Measurements from ENCODE around the gene LCTL. TPM values are rescaled to one million over a fixed set of nuclear protein-coding genes. Genes with fewer than 3 reads are reported as not detected.

LCTL gene
- total RNA-seq, 1 experiment from 2014 or later, result not detected

GRCh38 chr15:66567897-66568296, 2.1 kb upstream of the LCTL start:
- Mint-ChIP-seq H3K27ac (ENCODE audit: low read depth, unreplicated experiment) (no peak overlapping the region), H3K4me1 (ENCODE audit: insufficient read depth, unreplicated experiment) (peaks cover 12% of the 10 kb centered on the region), H3K4me3 (ENCODE audit: unreplicated experiment) (no peak overlapping the region), H3K27me3 (ENCODE audit: insufficient read depth, unreplicated experiment) (no peaks in the 10 kb centered on the region), H3K36me3 (ENCODE audit: insufficient read depth, unreplicated experiment) (no peaks in the 10 kb centered on the region), H3K9me3 (ENCODE audit: unreplicated experiment) (no peaks in the 10 kb centered on the region)
- intact Hi-C loops (cut with micrococcal nuclease), result loop anchor here (2.0 kb wide), 1 partner anchor 63 kb away; the partner anchor contains the start of genes RPL4 and ZWILCH
- DNase-seq (ENCODE audit: unreplicated experiment), result no peak
- ChIA-PET CTCF (interaction anchor here (0.6 to 3.2 kb wide), 9 partner anchors 8 to 1824 kb away, joined by 3 to 15 read pairs (median 3); no protein-coding TSS in a partner anchor), POLR2A (no interaction called here)
- no TSS peak for BruUV-seq (replicated peaks)
- TF ChIP-seq, protein P1, sequence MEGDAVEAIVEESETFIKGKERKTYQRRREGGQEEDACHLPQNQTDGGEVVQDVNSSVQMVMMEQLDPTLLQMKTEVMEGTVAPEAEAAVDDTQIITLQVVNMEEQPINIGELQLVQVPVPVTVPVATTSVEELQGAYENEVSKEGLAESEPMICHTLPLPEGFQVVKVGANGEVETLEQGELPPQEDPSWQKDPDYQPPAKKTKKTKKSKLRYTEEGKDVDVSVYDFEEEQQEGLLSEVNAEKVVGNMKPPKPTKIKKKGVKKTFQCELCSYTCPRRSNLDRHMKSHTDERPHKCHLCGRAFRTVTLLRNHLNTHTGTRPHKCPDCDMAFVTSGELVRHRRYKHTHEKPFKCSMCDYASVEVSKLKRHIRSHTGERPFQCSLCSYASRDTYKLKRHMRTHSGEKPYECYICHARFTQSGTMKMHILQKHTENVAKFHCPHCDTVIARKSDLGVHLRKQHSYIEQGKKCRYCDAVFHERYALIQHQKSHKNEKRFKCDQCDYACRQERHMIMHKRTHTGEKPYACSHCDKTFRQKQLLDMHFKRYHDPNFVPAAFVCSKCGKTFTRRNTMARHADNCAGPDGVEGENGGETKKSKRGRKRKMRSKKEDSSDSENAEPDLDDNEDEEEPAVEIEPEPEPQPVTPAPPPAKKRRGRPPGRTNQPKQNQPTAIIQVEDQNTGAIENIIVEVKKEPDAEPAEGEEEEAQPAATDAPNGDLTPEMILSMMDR (IDR thresholded peaks at IDR 0.05; ENCODE audit: unreplicated experiment), result no peak

DNA sequence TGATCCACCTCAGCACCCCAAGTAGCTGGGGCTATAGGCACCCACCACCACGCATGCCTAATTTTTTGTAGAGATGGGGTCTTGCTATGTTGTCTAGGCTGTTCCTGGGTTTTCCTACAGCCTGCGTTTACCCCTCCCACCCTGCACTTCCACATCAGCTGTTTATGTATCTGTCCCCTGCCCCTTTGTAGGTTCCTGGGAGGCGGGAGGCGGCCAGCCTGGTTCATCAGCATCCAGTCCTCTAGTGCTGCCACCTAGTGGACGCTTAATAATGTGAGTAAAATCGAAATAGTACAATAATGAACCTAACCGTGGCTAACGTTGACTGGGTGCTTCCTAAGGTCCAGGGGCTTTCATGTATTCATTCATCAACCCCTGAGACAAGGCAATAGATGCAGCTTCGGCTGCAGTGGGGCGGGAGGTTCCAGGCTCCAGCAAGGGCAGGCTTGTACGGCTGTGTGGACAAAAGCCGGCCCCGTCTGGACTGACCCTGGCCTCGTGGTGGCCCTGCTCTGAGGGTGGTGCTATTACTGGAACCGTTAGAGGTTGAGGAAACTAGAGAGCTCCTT, 1.2 kb upstream of the LCTL start:
- Mint-ChIP-seq H3K27me3 (ENCODE audit: insufficient read depth, unreplicated experiment) (no peaks in the 10 kb centered on the region), H3K9me3 (ENCODE audit: unreplicated experiment) (no peaks in the 10 kb centered on the region), H3K4me3 (ENCODE audit: unreplicated experiment) (no peak overlapping the region), H3K36me3 (ENCODE audit: insufficient read depth, unreplicated experiment) (no peaks in the 10 kb centered on the region), H3K27ac (ENCODE audit: low read depth, unreplicated experiment) (no peak overlapping the region), H3K4me1 (ENCODE audit: insufficient read depth, unreplicated experiment) (peaks cover 12% of the 10 kb centered on the region)
- BruUV-seq (replicated peaks), result no TSS peak
- ChIA-PET POLR2A (interaction anchor here (1.1 to 1.4 kb wide), 2 partner anchors 33 to 62 kb away, joined by 3 to 5 read pairs; partner anchors contain the start of gene ZWILCH), CTCF (interaction anchor here (0.6 to 3.2 kb wide), 23 partner anchors 8 to 1823 kb away, joined by 3 to 15 read pairs (median 3); no protein-coding TSS in a partner anchor)
- DNase-seq (ENCODE audit: unreplicated experiment), result peak; percentile 75
- intact Hi-C loops (cut with micrococcal nuclease), result loop anchor here (2.0 kb wide), 1 partner anchor 62 kb away; the partner anchor contains the start of genes RPL4 and ZWILCH
- TF ChIP-seq, protein P1 (IDR thresholded peaks at IDR 0.05; ENCODE audit: unreplicated experiment), result peak; percentile 48

DNA sequence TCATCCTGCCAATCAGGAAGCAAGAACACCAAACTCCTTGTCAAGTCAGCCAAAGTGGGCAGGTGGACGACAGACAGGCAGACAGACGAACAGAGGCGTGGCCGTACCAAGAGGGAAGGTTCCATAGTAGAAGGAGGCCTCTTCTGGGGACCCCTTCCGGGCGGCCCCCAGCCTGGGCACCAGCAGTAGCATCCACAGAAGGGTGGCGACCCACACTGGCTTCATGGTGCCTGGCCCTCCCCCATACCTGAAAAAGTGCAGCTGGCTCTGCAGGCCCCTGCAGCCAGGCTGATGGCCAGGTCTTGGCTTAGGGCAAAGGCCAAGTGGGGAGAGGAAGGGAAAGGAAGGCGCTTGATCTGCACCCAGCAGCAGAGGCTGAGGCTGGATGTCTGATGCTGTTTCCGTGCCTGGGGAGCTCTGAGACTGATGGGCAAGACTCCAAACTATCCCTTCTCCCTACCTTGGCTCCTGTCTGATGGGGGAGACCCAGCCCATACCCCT, 607 bp downstream of the LCTL start:
- H3K27ac Mint-ChIP-seq (ENCODE audit: low read depth, unreplicated experiment), result no peak overlapping the region
- no TSS peak for BruUV-seq (replicated peaks)
- ChIA-PET CTCF (interaction anchor here (0.5 to 3.2 kb wide), 4 partner anchors 11 to 150 kb away, joined by 3 to 15 read pairs (median 4); no protein-coding TSS in a partner anchor), POLR2A (no interaction called here)
- intact Hi-C loops (cut with micrococcal nuclease), result no loop called here
- H3K27me3 Mint-ChIP-seq (ENCODE audit: insufficient read depth, unreplicated experiment), result no peaks in the 10 kb centered on the region
- H3K9me3 Mint-ChIP-seq (ENCODE audit: unreplicated experiment), result no peaks in the 10 kb centered on the region
- no peak for DNase-seq (ENCODE audit: unreplicated experiment)
- no peak overlapping the region for H3K4me3 Mint-ChIP-seq (ENCODE audit: unreplicated experiment)
- no peaks in the 10 kb centered on the region for H3K36me3 Mint-ChIP-seq (ENCODE audit: insufficient read depth, unreplicated experiment)
- peaks cover 12% of the 10 kb centered on the region for H3K4me1 Mint-ChIP-seq (ENCODE audit: insufficient read depth, unreplicated experiment)
- TF ChIP-seq, protein P1 (IDR thresholded peaks at IDR 0.05; ENCODE audit: unreplicated experiment), result no peak

GRCh38 chr15:66564136-66565041, 1.4 kb downstream of the LCTL start:
- H3K9me3 Mint-ChIP-seq (ENCODE audit: unreplicated experiment), result no peaks in the 10 kb centered on the region
- intact Hi-C loops (cut with micrococcal nuclease), result no loop called here
- BruUV-seq (replicated peaks), result no TSS peak
- no peaks in the 10 kb centered on the region for H3K27me3 Mint-ChIP-seq (ENCODE audit: insufficient read depth, unreplicated experiment)
- H3K36me3 Mint-ChIP-seq (ENCODE audit: insufficient read depth, unreplicated experiment), result no peaks in the 10 kb centered on the region
- H3K4me3 Mint-ChIP-seq (ENCODE audit: unreplicated experiment), result no peak overlapping the region
- TF ChIP-seq, protein P1 (IDR thresholded peaks at IDR 0.05; ENCODE audit: unreplicated experiment), result no peak
- H3K27ac Mint-ChIP-seq (ENCODE audit: low read depth, unreplicated experiment), result no peak overlapping the region
- ChIA-PET POLR2A (no interaction called here), CTCF (no interaction called here)
- DNase-seq (ENCODE audit: unreplicated experiment), result no peak
- H3K4me1 Mint-ChIP-seq (ENCODE audit: insufficient read depth, unreplicated experiment), result peaks cover 12% of the 10 kb centered on the region
